AG09309 (cell line): ENCODE data around the gene PAM.

Experiments
- DNase-seq: peaks from one replicate; pipeline ENCODE4 v3.0.0-alpha.2; 2010; ENCODE audit warnings: low read depth
- H3K4me3 ChIP-seq: 2 replicates; pipeline ENCODE4 v1.5.1; 2011; ENCODE audit warnings: mild to moderate bottlenecking, low read depth, low read length, moderate library complexity; ENCODE audit not compliant: control insufficient read depth
- CTCF ChIP-seq: IDR thresholded peaks from 2 replicates; pipeline ENCODE4 v1.5.1; 2011; ENCODE audit warnings: mild to moderate bottlenecking, low read depth, low read length, inconsistent platforms; ENCODE audit not compliant: insufficient read depth, control insufficient read depth; ENCODE audit errors: missing control alignments

The PAM gene

GRCh38 chr5:103005276-103005675, 250.2 kb downstream of the PAM start:
- no peak for DNase-seq
- no peak overlapping the region for H3K4me3 ChIP-seq
- no peak for TF ChIP-seq CTCF

- DNase-seq, result no peak
- no peak overlapping the region for H3K4me3 ChIP-seq
- no peak for TF ChIP-seq CTCF
Measured at GRCh38 chr5:103006921-103007320, 251.8 kb downstream of the PAM start.

GRCh38 chr5:103010168-103010567, 255.1 kb downstream of the PAM start:
- H3K4me3 ChIP-seq, result no peak overlapping the region
- no peak for TF ChIP-seq CTCF
- no peak for DNase-seq

- no peak for DNase-seq
- H3K4me3 ChIP-seq, result no peak overlapping the region
- no peak for TF ChIP-seq CTCF
Measured at GRCh38 chr5:103013933-103014552, 258.9 kb downstream of the PAM start.

GRCh38 chr5:103014983-103015382, 259.9 kb downstream of the PAM start:
- no peak for TF ChIP-seq CTCF

GRCh38 chr5:103016167-103016566, 261.1 kb downstream of the PAM start:
- no peak for TF ChIP-seq CTCF
- no peak for DNase-seq
- no peak overlapping the region for H3K4me3 ChIP-seq

More at GRCh38 chr5:103014983-103015382, 259.9 kb downstream of the PAM start:
- H3K4me3 ChIP-seq, result no peak overlapping the region
- no peak for DNase-seq

- H3K4me3 ChIP-seq, result no peak overlapping the region
- no peak for DNase-seq
- no peak for TF ChIP-seq CTCF
Measured at GRCh38 chr5:103019804-103020203, 264.7 kb downstream of the PAM start.
